UCSD-AML1 (cell line): Measurements from ENCODE around the gene LARGE2.

ENCODE experiments used
- DNase-seq: peaks from one replicate; lab custom pipeline; 2025; ENCODE audit not compliant: unreplicated experiment; lab: John Stamatoyannopoulos, UW

LARGE2 gene

GRCh38 chr11:45959851-45960250, 37.4 kb downstream of the LARGE2 start:
- DNase-seq, result no peak

DNA sequence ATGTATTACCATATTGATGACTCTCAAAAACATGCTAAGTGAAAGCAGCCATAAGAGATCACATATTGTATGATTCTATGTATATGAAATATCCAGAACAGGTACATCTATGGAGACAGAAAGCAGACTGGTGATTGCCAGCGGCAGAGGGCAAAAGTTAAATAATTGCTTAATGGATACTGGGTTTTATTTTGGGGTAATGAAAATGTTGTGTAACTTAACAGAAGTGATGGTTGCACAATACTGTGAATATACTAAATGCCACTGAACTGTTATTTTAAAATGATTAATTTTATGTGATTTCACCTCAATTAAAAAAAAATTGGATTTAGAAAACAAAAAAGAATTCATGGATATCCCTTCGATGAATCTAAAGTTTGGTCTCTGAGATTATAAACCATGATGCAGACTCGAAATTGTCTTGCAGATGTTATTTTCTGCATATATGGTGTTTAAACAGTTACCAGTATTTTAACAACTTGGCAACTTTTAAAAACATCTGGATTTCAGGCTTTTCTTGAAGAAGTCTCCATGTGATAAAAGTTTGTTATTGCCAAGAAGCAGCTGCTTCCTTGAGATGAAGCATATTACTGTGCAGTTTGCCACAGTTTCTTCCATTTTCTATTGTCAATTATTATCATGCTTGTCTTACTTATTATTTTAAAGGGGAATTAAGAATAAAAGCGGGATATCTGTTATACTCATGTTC, 38.1 kb downstream of the LARGE2 start:
- DNase-seq, result no peak

DNA sequence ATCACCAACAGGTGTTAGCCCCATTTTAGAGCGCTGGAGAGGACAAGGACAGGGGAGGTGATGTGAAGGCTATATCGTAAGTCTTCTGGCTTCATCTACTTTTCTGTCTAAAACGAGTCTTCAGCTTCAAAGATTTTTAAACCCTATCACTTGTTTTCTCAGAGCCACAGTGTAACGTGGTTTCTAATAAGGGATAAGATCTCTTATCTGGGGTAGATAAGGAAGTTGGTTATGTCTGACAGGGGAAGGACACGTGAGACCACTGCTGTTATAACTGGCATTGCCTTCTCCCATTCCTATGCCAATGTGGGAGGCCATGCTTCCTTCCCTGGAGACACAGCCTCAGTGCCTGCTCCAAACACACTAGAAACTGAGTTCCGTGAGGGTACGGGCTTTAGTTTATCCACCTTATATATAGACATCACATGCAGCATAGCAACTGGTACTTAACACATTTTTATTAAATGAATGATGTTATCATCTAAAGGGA, 39.3 kb downstream of the LARGE2 start:
- DNase-seq, result no peak

- peak; percentile 28 for DNase-seq
These were observed 42.5 kb downstream of the LARGE2 start for GRCh38 chr11:45964911-45965389.

DNA sequence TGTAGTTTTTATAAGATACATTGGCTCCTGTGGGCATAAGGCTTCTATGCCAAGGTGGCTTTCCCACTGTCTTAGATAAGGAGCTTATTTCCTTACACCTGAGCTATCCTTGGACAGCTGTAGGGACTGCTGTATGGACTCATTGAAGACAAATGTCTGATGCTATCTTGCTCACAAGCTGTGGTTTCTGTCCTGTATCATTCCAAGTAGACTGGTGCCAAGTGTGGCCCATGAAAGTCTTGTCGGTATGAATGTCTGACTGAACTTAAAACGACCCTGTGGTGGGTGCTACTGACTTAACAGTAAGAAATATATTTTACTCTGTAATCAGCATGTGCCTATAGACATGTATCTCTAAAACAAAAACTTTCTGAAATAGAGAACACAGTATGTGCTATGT, 45.0 kb downstream of the LARGE2 start:
- DNase-seq, result no peak

GRCh38 chr11:45968901-45969300, 46.4 kb downstream of the LARGE2 start:
- DNase-seq, result no peak

GRCh38 chr11:45973601-45974000, 51.1 kb downstream of the LARGE2 start:
- DNase-seq, result no peak

DNA sequence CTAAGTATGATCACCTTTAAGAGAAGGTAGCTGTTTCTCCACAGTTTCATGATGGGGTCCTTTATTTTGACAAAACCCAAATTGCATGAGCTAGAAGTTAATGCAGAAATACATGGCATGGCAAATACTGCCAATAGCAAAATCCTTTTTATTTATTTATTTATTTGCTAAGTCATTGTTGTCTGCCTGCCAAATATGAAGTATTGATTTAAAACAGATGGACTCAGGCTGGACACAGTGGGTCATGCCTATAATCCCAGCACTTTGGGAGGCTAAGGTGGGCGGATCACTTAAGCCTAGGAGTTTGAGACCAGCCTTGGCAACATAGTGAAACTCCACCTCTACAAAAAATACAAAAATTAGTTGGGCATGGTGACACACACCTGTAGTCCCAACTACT, 52.4 kb downstream of the LARGE2 start:
- no peak for DNase-seq
